HG03460 (cell line): ENCODE data around the gene GCLC.
"Not testable (repeated sequence)": the region's sequence is repeated elsewhere in the genome, so short reads cannot be mapped to it uniquely, and the experiment has no call there.

Source experiments
- ATAC-seq: cut with Tn5 transposase; IDR thresholded peaks from one replicate; pipeline ENCODE4 v1.9.1; 2021; ENCODE audit not compliant: unreplicated experiment

GCLC gene

DNA sequence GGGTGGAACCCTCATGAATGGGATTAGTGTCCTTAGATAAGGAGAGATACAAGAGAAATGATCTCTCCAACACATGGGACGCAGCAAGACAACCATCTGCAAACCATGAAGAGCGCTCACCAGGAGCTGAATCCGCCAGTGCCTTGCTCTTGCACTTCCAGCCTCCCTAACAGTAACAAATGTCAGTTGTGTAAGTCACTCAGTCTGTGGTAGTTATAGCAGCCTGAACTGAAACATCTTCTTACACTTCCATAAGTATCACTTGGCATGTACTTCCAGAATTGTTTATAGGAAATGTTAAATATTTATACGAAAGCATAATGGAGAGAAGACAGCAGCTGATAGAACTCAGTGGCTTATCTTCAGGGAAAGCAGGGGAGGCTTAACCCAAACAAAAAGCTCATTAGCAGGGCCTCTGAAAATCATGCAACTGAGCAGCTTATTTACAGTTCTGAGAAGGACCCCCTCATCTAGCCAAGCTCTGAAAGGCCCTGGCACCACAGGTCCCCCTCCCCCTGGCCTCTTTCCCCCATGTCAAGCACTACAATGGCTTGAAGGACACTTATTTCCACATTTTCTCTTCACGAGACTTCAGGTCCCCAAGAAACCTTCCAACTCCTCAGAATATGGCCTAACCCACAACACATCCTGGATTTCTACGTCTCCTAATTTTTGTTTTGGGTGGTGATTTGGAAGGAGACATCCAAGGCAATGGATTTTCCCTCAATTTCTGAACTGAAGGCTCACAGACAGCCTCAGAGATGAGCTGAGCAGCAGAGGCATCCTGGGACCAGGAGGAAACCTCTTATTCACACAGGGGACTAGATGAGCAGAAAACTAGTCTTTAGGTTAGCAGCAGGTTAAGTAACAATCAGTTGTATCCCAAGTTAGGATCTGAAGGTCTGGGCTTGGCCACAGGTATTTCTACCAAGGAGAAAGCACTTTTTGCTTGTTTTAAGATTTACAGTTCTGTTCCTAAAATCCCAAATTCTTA is 49.1 kb downstream of the GCLC start:
- ATAC-seq = no peak

- ATAC-seq = no peak
Measured at GRCh38 chr6:53494076-53494475, 50.8 kb downstream of the GCLC start.

DNA sequence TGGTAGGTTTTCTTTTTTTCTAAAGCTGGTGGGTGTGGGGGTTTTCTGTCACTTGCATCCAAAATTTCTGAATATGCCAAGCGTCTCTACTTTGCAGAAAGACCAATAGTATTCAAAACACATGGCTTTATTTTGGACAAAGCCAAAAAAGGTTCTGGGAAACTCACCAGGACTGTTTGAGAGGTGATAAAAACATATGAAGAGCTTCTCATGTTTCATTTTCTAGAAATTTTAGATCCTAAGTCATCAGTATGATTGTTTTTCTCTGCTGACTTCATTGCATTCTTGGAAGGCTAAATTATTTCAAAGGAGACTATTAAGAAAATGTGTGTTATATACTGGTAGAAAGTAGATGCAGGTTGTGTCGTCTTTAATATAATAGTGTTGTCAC is 51.3 kb downstream of the GCLC start:
- ATAC-seq = no peak

- ATAC-seq = no peak
Measured at GRCh38 chr6:53492860-53493634, 51.9 kb downstream of the GCLC start.

GRCh38 chr6:53487080-53487479 is 57.8 kb downstream of the GCLC start:
- ATAC-seq = no peak

GRCh38 chr6:53486679-53487078 is 58.2 kb downstream of the GCLC start:
- no peak for ATAC-seq

- no peak for ATAC-seq
Measured at GRCh38 chr6:53484476-53485280, 60.2 kb downstream of the GCLC start.

DNA sequence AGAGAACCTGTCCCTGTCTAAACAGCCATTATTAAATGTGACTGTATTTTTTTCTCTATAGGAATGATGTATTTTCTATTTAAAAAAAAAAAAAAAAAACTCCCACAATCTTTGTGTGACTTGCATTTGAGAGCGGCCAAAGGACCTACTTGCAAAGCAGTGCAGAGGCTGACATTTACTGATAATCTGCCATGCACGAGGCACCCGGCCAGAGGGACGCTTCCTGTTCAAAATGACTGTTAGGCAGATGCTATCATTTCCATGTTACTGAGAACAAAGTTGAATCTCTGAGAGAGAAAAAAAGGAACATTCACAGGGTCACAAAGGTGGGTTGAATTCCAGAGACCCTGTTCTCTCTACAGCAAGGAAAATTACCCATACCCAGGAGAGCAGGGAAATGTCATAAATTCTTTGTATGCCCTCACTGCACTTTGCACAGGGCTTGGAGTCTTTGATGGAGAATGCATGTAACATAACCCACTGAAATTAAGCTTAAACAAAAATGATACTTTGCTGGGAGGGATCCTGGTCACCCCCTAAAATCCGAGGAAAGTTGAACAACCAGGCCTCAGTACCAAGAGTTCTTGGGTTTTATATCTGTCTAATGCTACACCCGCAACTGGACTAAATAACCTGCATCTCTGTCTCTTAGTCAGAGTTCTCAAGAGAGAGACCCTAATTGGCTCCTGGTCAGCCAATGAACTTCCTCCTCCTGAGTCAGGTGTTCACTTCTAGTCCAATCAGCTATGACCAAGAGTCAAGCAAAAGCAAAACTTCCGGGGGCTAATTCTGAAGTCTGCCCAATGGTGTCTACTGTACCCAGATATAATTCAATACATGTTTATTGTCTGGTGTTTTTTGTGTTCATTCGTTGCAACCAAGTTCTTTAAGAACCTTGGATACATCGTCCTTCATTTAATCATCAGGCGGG is 61.2 kb downstream of the GCLC start:
- no peak for ATAC-seq

- no peak for ATAC-seq
Measured at GRCh38 chr6:53481323-53481722, 63.6 kb downstream of the GCLC start.

- ATAC-seq = not testable (repeated sequence)
Measured at GRCh38 chr6:53480774-53481173, 64.1 kb downstream of the GCLC start.

DNA sequence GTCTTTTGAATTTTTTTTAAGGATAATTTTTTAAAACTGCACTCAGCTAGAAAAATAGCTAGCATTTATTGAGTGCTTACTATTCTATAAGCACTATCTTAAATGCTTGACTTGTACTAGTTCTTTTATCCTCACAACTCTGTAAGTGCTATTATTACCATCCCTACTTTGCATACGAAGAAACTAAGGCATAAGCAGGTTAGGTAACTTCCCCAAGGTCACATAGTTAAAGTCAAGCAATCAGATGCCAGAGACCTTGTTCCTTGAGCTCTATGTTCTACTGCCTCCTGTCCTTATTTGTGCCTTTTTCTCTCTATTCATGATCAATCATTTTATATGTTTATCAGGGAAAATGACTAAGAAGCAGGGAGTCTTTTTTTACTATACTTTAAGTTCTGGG is 65.0 kb downstream of the GCLC start:
- no peak for ATAC-seq

DNA sequence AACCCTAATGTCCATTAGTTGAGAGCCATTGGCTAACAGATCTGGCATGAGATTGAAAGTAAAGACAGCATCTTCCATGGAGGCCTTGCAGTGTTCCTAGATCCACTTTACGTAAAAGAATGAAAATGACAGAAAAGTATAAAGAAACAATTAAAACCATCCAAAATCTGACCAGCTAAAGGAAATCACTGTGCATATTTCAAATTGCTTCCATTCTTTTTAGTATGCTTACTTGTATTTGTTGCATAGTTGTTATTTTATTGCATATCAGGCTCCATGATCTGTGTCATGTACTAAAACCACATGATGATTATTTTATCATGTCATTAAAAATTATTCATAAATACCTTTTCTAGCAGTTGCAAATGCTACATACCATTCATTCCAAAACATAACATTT is 67.9 kb downstream of the GCLC start:
- ATAC-seq = no peak

GRCh38 chr6:53474010-53474409 is 70.9 kb downstream of the GCLC start:
- no peak for ATAC-seq

- ATAC-seq = no peak
Measured at GRCh38 chr6:53469163-53469562, 75.7 kb downstream of the GCLC start.

GRCh38 chr6:53466257-53466656 is 78.6 kb downstream of the GCLC start:
- no peak for ATAC-seq

- no peak for ATAC-seq
Measured at GRCh38 chr6:53465732-53466131, 79.2 kb downstream of the GCLC start.

- ATAC-seq = no peak
Measured at GRCh38 chr6:53464927-53465460, 79.9 kb downstream of the GCLC start.

- ATAC-seq = no peak
Measured at GRCh38 chr6:53464483-53464882, 80.4 kb downstream of the GCLC start.

DNA sequence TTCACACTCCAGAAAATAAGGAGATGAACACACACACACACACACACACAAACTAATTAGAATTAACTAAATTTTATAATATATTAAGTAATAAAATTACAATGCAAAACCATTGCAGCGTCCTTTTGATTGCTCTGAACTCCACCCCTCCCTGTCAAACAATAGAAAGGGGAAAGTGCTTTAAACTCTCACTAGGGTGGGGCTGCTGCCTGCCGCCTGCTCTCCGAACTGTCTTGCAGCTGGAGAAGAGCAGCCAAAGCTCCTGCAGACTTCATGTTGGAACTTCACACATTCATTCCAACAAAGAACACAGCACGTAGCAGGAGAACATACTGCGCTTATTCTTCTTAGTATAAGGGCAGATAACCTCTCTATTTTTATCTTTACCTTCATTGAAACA is 83.2 kb downstream of the GCLC start:
- ATAC-seq = peak; percentile 40
